Adrenal gland (tissue), 5 donors: ENCODE data around the gene RPTOR.

Experiments used
- CTCF ChIP-seq, 6 experiments: fragments of 450-650 bp in 4 of 6; fragments of 200-600 bp in 2 of 6; sonication (generic) in 1 of 6; IDR thresholded peaks; 1 replicate in 5 of 6; 2 replicates in 1 of 6; pipeline versions ENCODE4 v1.5.1 to v1.8.0; 2016 to 2021; ENCODE audit warnings: antibody characterized with exemption in 6 of 6, mild to moderate bottlenecking in 2 of 6, moderate library complexity in 1 of 6
- POLR2A ChIP-seq, 2 donors: fragments of 450-650 bp; IDR thresholded peaks; one replicate each; pipeline ENCODE4 v1.6.1; 2017; ENCODE audit warnings: antibody characterized with exemption in 2 of 2, mild to moderate bottlenecking in 2 of 2, moderate library complexity in 1 of 2
- donor health status: DM: no; HTN: no; CAD: no.

DNA sequence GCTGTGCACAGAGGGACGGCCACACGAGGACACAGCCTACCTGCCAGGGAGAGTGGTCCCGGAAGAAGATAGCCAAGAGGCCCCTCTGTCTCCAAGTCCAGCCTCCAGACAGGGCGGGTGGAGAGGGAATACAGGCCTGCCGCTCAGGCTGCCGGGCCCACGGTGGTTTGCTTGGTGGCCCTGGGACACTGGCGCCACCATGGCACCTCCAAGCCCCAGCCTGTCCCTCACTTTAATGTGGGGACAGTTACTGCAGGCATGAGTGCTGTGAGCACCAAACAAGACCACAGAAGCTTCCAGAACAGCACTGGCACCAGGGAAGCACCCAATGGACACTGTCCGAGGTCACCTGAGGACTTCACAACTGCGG is 425.0 kb downstream of the RPTOR start:
- TF ChIP-seq POLR2A (IDR thresholded peaks at IDR 0.05) (no peak), CTCF (IDR thresholded peaks at IDR 0.05) (no peak)
